Measurements from ENCODE around the gene RTRAF.

The RTRAF gene

GRCh38 chr14:52042371-52043289 is 53.3 kb downstream of the RTRAF start:
- H3K27ac ChIP-seq = no peak overlapping the region
- TF ChIP-seq CTCF (conservative IDR thresholded peaks at IDR 0.05) (no peak), ZFX (IDR thresholded peaks at IDR 0.05) (no peak)

- TF ChIP-seq ZFX (IDR thresholded peaks at IDR 0.05) (no peak), CTCF (conservative IDR thresholded peaks at IDR 0.05) (peak; percentile 72)
- H3K27ac ChIP-seq = no peak overlapping the region
Observed at GRCh38 chr14:52043690-52044089, 54.3 kb downstream of the RTRAF start.

- TF ChIP-seq CTCF (conservative IDR thresholded peaks at IDR 0.05) = no peak
- no peak for TF ChIP-seq ZFX (IDR thresholded peaks at IDR 0.05)
- no peak overlapping the region for H3K27ac ChIP-seq
Observed at GRCh38 chr14:52044791-52045522, 55.6 kb downstream of the RTRAF start.

- TF ChIP-seq CTCF (conservative IDR thresholded peaks at IDR 0.05) = no peak
- TF ChIP-seq ZFX (IDR thresholded peaks at IDR 0.05) = no peak
- H3K27ac ChIP-seq = no peak overlapping the region
Observed at GRCh38 chr14:52046376-52046917, 57.1 kb downstream of the RTRAF start.

- no peak for TF ChIP-seq CTCF (conservative IDR thresholded peaks at IDR 0.05)
- no peak overlapping the region for H3K27ac ChIP-seq
Observed at GRCh38 chr14:52048116-52048515, 58.8 kb downstream of the RTRAF start.

- TF ChIP-seq ZFX (IDR thresholded peaks at IDR 0.05) = no peak
- no peak for TF ChIP-seq CTCF (conservative IDR thresholded peaks at IDR 0.05)
- no peak overlapping the region for H3K27ac ChIP-seq
Observed at GRCh38 chr14:52048641-52049204, 59.4 kb downstream of the RTRAF start.
